Ishikawa (cell line): ENCODE data around the gene MEFV.

ENCODE experiments used
- CEBPB ChIP-seq: IDR thresholded peaks from 2 replicates; pipeline ENCODE4 v1.6.1; 2012
- CREB1 ChIP-seq: IDR thresholded peaks from 2 replicates; pipeline ENCODE4 v1.6.1; 2012; ENCODE audit warnings: low read depth
- EGR1 ChIP-seq: IDR thresholded peaks from 2 replicates; pipeline ENCODE4 v1.6.1; 2012
- EP300 ChIP-seq: IDR thresholded peaks from 2 replicates; pipeline ENCODE4 v1.6.1; 2012; ENCODE audit warnings: borderline replicate concordance
- FOXM1 ChIP-seq: IDR thresholded peaks from 2 replicates; pipeline ENCODE4 v1.6.1; 2012; ENCODE audit warnings: low read depth, borderline replicate concordance
- MAX ChIP-seq: IDR thresholded peaks from 2 replicates; pipeline ENCODE4 v1.6.1; 2012
- NFIC ChIP-seq: IDR thresholded peaks from 2 replicates; pipeline ENCODE4 v1.6.1; 2012
- RAD21 ChIP-seq: IDR thresholded peaks from 2 replicates; pipeline ENCODE4 v1.6.1; 2012; ENCODE audit warnings: low read depth
- REST ChIP-seq: IDR thresholded peaks from 2 replicates; pipeline ENCODE4 v1.6.1; 2012; ENCODE audit warnings: low read depth, mild to moderate bottlenecking
- TAF1 ChIP-seq: IDR thresholded peaks from 2 replicates; pipeline ENCODE4 v1.6.1; 2012; ENCODE audit warnings: low read depth, mild to moderate bottlenecking
- TCF12 ChIP-seq: IDR thresholded peaks from 2 replicates; pipeline ENCODE4 v1.6.1; 2012; ENCODE audit warnings: low read depth
- TEAD4 ChIP-seq: IDR thresholded peaks from 2 replicates; pipeline ENCODE4 v1.6.1; 2012
- YY1 ChIP-seq: IDR thresholded peaks from 2 replicates; pipeline ENCODE4 v1.6.1; 2012; ENCODE audit warnings: low read depth
- ZBTB7A ChIP-seq: IDR thresholded peaks from 2 replicates; pipeline ENCODE4 v1.6.1; 2012; ENCODE audit warnings: low read depth
- TF ChIP-seq, protein P1 (sequence below): IDR thresholded peaks from 2 replicates; pipeline ENCODE4 v1.6.1; 2012

Gene MEFV

DNA sequence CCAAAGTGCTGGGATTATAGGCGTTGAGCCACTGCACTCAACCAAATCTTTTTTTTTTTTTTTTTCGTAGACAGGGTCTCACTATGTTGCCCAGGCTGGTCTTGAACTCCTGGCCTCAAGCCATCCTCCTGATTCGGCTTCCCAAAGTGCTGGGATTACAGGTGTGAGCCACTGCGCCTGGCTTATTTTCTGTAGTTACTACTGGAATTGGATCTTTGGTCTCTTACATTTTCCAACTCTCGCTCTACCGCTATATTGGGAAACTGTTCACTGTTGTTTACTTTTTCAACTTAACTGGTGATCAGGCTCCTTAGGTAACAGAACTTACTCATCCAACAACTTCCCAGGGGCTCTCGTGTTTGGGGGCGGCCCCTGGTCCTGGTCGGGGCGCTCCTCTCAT is 35.6 kb downstream of the MEFV start:
- TF ChIP-seq NFIC (no peak), FOXM1 (no peak), CREB1 (no peak), TEAD4 (no peak), EGR1 (no peak), YY1 (no peak), REST (no peak), CEBPB (no peak), ZBTB7A (no peak), TCF12 (no peak), EP300 (no peak)
- TF ChIP-seq, protein P1, sequence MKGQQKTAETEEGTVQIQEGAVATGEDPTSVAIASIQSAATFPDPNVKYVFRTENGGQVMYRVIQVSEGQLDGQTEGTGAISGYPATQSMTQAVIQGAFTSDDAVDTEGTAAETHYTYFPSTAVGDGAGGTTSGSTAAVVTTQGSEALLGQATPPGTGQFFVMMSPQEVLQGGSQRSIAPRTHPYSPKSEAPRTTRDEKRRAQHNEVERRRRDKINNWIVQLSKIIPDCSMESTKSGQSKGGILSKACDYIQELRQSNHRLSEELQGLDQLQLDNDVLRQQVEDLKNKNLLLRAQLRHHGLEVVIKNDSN, result no peak

DNA sequence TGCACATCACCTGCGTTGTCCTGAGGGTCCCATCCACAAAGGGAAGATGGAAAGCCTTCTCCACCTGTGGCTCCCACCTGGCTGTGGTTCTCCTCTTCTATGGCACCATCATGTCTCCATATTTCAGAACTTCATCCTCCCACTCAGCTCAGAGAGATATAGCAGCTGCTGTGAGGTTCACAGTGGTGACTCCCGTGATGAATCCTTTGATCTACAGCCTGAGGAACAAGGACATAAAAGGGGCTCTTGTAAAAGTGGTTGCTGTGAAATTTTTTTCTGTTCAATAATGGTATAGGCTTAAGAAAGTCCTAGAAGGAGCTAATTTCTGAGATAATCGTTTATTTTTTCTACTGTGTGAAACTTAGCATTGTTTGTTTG is 40.2 kb downstream of the MEFV start:
- TF ChIP-seq NFIC (no peak), EGR1 (no peak), TAF1 (no peak)
- TF ChIP-seq, protein P1, result no peak

DNA sequence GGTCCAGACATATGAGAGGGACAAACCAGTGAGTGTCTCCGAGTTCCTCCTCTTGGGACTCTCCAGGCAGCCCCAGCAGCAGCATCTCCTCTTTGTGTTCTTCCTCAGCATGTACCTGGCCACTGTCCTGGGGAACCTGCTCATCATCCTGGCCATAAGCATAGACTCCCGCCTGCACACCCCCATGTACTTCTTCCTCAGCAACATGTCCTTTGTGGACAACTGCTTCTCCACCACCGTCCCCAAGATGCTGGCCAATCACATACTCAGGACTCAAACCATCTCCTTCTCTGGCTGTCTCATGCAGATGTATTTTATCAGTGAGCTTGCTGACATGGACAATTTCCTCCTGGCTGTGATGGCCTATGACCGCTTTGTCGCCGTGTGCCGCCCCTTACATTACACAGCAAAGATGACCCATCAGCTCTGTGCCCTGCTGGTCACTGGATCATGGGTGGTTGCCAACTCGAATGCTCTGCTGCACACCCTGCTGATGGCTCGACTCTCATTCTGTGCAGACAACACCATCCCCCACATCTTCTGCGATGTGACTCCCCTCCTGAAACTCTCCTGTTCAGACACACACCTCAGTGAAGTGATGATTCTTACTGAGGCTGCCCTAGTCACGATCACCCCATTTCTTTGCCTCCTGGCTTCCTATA is 40.7 kb downstream of the MEFV start:
- TF ChIP-seq CEBPB, result no peak
- no peak for TF ChIP-seq EP300
- TF ChIP-seq, protein P1, result no peak
- no peak for TF ChIP-seq NFIC
- no peak for TF ChIP-seq TAF1
- TF ChIP-seq TCF12, result no peak
- TF ChIP-seq YY1, result no peak
- no peak for TF ChIP-seq TEAD4
- no peak for TF ChIP-seq CREB1
- no peak for TF ChIP-seq EGR1
- no peak for TF ChIP-seq RAD21
- TF ChIP-seq ZBTB7A, result no peak

- TF ChIP-seq RAD21 (no peak), EGR1 (no peak), EP300 (no peak), TCF12 (no peak), REST (no peak), CEBPB (no peak), MAX (no peak), FOXM1 (no peak), TAF1 (no peak), TEAD4 (no peak)
- TF ChIP-seq, protein P1, result no peak
Observed at GRCh38 chr16:3214904-3215600, 41.4 kb downstream of the MEFV start.

DNA sequence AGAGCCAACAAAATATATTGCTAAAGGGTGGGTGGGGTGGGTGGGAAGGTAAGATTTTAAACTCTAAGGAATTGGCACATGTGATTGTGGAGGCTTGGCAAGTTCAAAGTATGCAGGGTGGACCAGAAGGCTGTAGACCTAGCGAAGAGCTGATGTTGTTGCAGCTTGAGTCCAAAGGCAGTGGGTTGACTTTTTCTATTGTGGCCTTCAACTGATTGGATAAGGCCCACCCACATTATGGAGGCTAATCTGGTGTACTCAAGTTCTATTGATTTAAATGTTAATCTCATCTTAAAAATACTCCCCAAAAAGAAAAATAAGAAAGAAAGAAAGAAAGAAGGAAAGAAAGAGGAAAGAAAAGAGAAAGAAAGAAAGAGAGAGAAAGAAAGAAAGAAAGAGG is 43.9 kb downstream of the MEFV start:
- no peak for TF ChIP-seq TEAD4
- TF ChIP-seq FOXM1, result no peak
- TF ChIP-seq CEBPB, result no peak

- no peak for TF ChIP-seq RAD21
- no peak for TF ChIP-seq TAF1
- TF ChIP-seq FOXM1, result no peak
- no peak for TF ChIP-seq MAX
- TF ChIP-seq CREB1, result no peak
Observed at GRCh38 chr16:3212006-3212405, 44.4 kb downstream of the MEFV start.
